ENCODE data around the gene TBR1. TPM values are rescaled to one million over a fixed set of nuclear protein-coding genes. Genes with fewer than 3 reads are reported as not detected.

The TBR1 gene
- polyA plus RNA-seq, 1 of the 3 experiments (the other 2 are of a cell fraction), result not detected

GRCh38 chr2:161438598-161438997, 22.5 kb downstream of the TBR1 start (continued):
- TF ChIP-seq ZBTB33 (IDR thresholded peaks at IDR 0.05; ENCODE audit: borderline replicate concordance, low read depth) (no peak), RAD21 (IDR thresholded peaks at IDR 0.05; ENCODE audit: low read length) (no peak), YY1 (IDR thresholded peaks at IDR 0.05; ENCODE audit: low read depth) (no peak), RFX5 (IDR thresholded peaks at IDR 0.05; ENCODE audit: low read length) (no peak), FOXJ3 (CRISPR knock-in tag; IDR thresholded peaks at IDR 0.05) (no peak)

- Histone ChIP-seq H3K36me3 (replicated peaks in 1 of 2; ENCODE audit: control insufficient read depth in 1 of 2, insufficient read depth in 2 of 2, low read length in 1 of 2) (no peaks in the 10 kb centered on the region), H3K9ac (no peak overlapping the region), H2AFZ (ENCODE audit: low read depth) (no peak overlapping the region), H3K9me3 (no peaks in the 10 kb centered on the region), H3K79me2 (ENCODE audit: insufficient read depth) (no peaks in the 10 kb centered on the region), H3F3A (replicated peaks; ENCODE audit: insufficient read depth) (no peaks in the 10 kb centered on the region), H4K20me1 (ENCODE audit: insufficient read depth) (no peaks in the 10 kb centered on the region), H3K4me2 (no peak overlapping the region), H3K9me2 (no peaks in the 10 kb centered on the region), H3K27me3 (ENCODE audit: insufficient read depth) (no peaks in the 10 kb centered on the region; the same call in 1 of the 2 replicates), H3K4me1 (ENCODE audit: control insufficient read depth in 1 of 2, insufficient read depth in 2 of 2, low read depth in 1 of 2, low read length in 1 of 2) (no peaks in the 10 kb centered on the region), H3K4me3 (ENCODE audit: low read depth in 2 of 2, low read length in 1 of 2) (no peak overlapping the region), H3K27ac (ENCODE audit: low read depth in 2 of 2, low read length in 1 of 2) (no peak overlapping the region)
- WGBS (ENCODE audit: low lambda C conversion rate), result 41% methylated on average over 12 of the region's 12 CpGs
- POLR2A ChIA-PET, result no interaction called here
- TF ChIP-seq SMC3 (IDR thresholded peaks at IDR 0.05; ENCODE audit: low read depth, low read length), result no peak
- TF ChIP-seq GABPA (IDR thresholded peaks at IDR 0.05; ENCODE audit: low read depth), result no peak
- no peak for TF ChIP-seq USF1 (IDR thresholded peaks at IDR 0.05; ENCODE audit: borderline replicate concordance, low read depth)
- no peak for TF ChIP-seq MEF2A (IDR thresholded peaks at IDR 0.05; ENCODE audit: borderline replicate concordance, low read depth)
- TF ChIP-seq RFX5 (IDR thresholded peaks at IDR 0.05; ENCODE audit: low read length), result no peak
- no peak for DNase-seq
- CTCF ChIA-PET, result interaction anchor here (1.2 kb wide), 1 partner anchor 205 kb away, joined by 3 read pairs; no protein-coding TSS in a partner anchor
Observed at GRCh38 chr2:161445097-161445496, 29.0 kb downstream of the TBR1 start.

- Histone ChIP-seq H3K4me3 (ENCODE audit: low read depth in 2 of 2, low read length in 1 of 2) (no peak overlapping the region), H3K27me3 (ENCODE audit: insufficient read depth) (no peaks in the 10 kb centered on the region; the same call in 1 of the 2 replicates), H2AFZ (ENCODE audit: low read depth) (no peak overlapping the region), H3K9me3 (no peaks in the 10 kb centered on the region), H3K9me2 (no peaks in the 10 kb centered on the region), H3K9ac (no peak overlapping the region), H3K4me2 (no peak overlapping the region), H4K20me1 (ENCODE audit: insufficient read depth) (no peaks in the 10 kb centered on the region), H3K27ac (ENCODE audit: low read depth in 2 of 2, low read length in 1 of 2) (no peak overlapping the region), H3K4me1 (ENCODE audit: control insufficient read depth in 1 of 2, insufficient read depth in 2 of 2, low read depth in 1 of 2, low read length in 1 of 2) (no peaks in the 10 kb centered on the region), H3K36me3 (replicated peaks in 1 of 2; ENCODE audit: control insufficient read depth in 1 of 2, insufficient read depth in 2 of 2, low read length in 1 of 2) (no peaks in the 10 kb centered on the region), H3K79me2 (ENCODE audit: insufficient read depth) (no peaks in the 10 kb centered on the region), H3F3A (replicated peaks; ENCODE audit: insufficient read depth) (no peaks in the 10 kb centered on the region)
- no peak for DNase-seq
- POLR2A ChIA-PET, result no interaction called here
- CTCF ChIA-PET, result no interaction called here
- TF ChIP-seq RXRA (IDR thresholded peaks at IDR 0.05; ENCODE audit: borderline replicate concordance, low read depth), result no peak
- no peak for TF ChIP-seq YY1 (IDR thresholded peaks at IDR 0.05; ENCODE audit: low read depth)
- TF ChIP-seq JUND (IDR thresholded peaks at IDR 0.05), result no peak
- no peak for TF ChIP-seq IRF3 (IDR thresholded peaks at IDR 0.05; ENCODE audit: low read depth, low read length)
- TF ChIP-seq RCOR1 (IDR thresholded peaks at IDR 0.05; ENCODE audit: low read length), result no peak
- TF ChIP-seq NRF1 (IDR thresholded peaks at IDR 0.05; ENCODE audit: low read depth, low read length), result no peak
- TF ChIP-seq EZH2phosphoT487 (IDR thresholded peaks at IDR 0.05; ENCODE audit: borderline replicate concordance, low read depth), result no peak
- TF ChIP-seq ZBTB33 (IDR thresholded peaks at IDR 0.05; ENCODE audit: borderline replicate concordance, low read depth), result no peak
- TF ChIP-seq PBX3 (IDR thresholded peaks at IDR 0.05), result no peak
- no peak for TF ChIP-seq NFIC (IDR thresholded peaks at IDR 0.05; ENCODE audit: borderline replicate concordance)
- TF ChIP-seq TEAD4 (IDR thresholded peaks at IDR 0.05; ENCODE audit: borderline replicate concordance, insufficient read depth), result no peak
- TF ChIP-seq EP300 (IDR thresholded peaks at IDR 0.05; ENCODE audit: borderline replicate concordance in 1 of 2, low read depth in 1 of 2, low read length in 1 of 2), result no peak
- TF ChIP-seq CHD2 (IDR thresholded peaks at IDR 0.05; ENCODE audit: low read length, partially characterized antibody), result no peak
Observed at GRCh38 chr2:161448431-161448830, 32.3 kb downstream of the TBR1 start.
